Activated CD8-positive, alpha-beta memory T cell treated with anti-CD3 and anti-CD28 coated beads for 24 hours (primary cell): Measurements from ENCODE around the gene MCC.

ENCODE experiments used
- DNase-seq: peaks from one replicate; pipeline ENCODE4 v3.0.0-alpha.2; 2020

The MCC gene

GRCh38 chr5:113240951-113241726 is 247.1 kb downstream of the MCC start:
- no peak for DNase-seq

- DNase-seq: no peak
These were observed 248.2 kb downstream of the MCC start for GRCh38 chr5:113240032-113240431.

- no peak for DNase-seq
These were observed 250.4 kb downstream of the MCC start for GRCh38 chr5:113237893-113238292.

- DNase-seq: no peak
These were observed 251.5 kb downstream of the MCC start for GRCh38 chr5:113236536-113237288.

GRCh38 chr5:113235884-113236283 is 252.4 kb downstream of the MCC start:
- DNase-seq: no peak

GRCh38 chr5:113234546-113234945 is 253.7 kb downstream of the MCC start:
- DNase-seq: no peak

- no peak for DNase-seq
These were observed 254.6 kb downstream of the MCC start for GRCh38 chr5:113233606-113234005.

- DNase-seq: no peak
These were observed 255.6 kb downstream of the MCC start for GRCh38 chr5:113232667-113233066.

- no peak for DNase-seq
These were observed 256.0 kb downstream of the MCC start for GRCh38 chr5:113232221-113232620.

GRCh38 chr5:113231653-113232000 is 256.6 kb downstream of the MCC start:
- no peak for DNase-seq

- no peak for DNase-seq
These were observed 257.3 kb downstream of the MCC start for GRCh38 chr5:113230711-113231652.

GRCh38 chr5:113227798-113228197 is 260.5 kb downstream of the MCC start:
- no peak for DNase-seq

- DNase-seq: no peak
These were observed 262.0 kb downstream of the MCC start for GRCh38 chr5:113226116-113226736.

- DNase-seq: no peak
These were observed 263.0 kb downstream of the MCC start for GRCh38 chr5:113225259-113225658.

- no peak for DNase-seq
These were observed 263.6 kb downstream of the MCC start for GRCh38 chr5:113224605-113225065.

GRCh38 chr5:113223831-113224604 is 264.2 kb downstream of the MCC start:
- DNase-seq: no peak

- DNase-seq: no peak
These were observed 264.9 kb downstream of the MCC start for GRCh38 chr5:113223315-113223714.

GRCh38 chr5:113221294-113222176 is 266.7 kb downstream of the MCC start:
- DNase-seq: no peak

- DNase-seq: no peak
These were observed 268.6 kb downstream of the MCC start for GRCh38 chr5:113219695-113220094.

- DNase-seq: no peak
These were observed 269.2 kb downstream of the MCC start for GRCh38 chr5:113218906-113219517.
